Activated CD4-positive, alpha-beta memory T cell treated with anti-CD3 and anti-CD28 coated beads for 36 hours (primary cell): ENCODE measurements around the gene PARVB. TPM values are rescaled to one million over a fixed set of nuclear protein-coding genes. Genes with fewer than 3 reads are reported as not detected.
"Not testable (repeated sequence)": the region's sequence is repeated elsewhere in the genome, so short reads cannot be mapped to it uniquely, and the experiment has no call there.

Experiments used
- CTCF ChIA-PET: fragments of 350-600 bp; sonication (Branson Sonifier 250); formaldehyde crosslinking; loops from one replicate; lab custom pipeline; 2021; ENCODE audit warnings: antibody characterized with exemption, inconsistent platforms; lab: Charles Lee
- POLR2A ChIA-PET: fragments of 350-600 bp; sonication (Branson Sonifier 250); formaldehyde crosslinking; loops from one replicate; lab custom pipeline; 2021; ENCODE audit warnings: antibody characterized with exemption; lab: Charles Lee
- DNase-seq: peaks from one replicate; pipeline ENCODE4 v3.0.0-alpha.2; 2020
- H3K27ac Mint-ChIP-seq: one replicate; pipeline ENCODE4 v1.8.0; 2021; ENCODE audit warnings: mixed read lengths
- H3K27me3 Mint-ChIP-seq: one replicate; pipeline ENCODE4 v1.8.0; 2021; ENCODE audit warnings: mixed read lengths
- H3K36me3 Mint-ChIP-seq: one replicate; pipeline ENCODE4 v1.8.0; 2021; ENCODE audit warnings: mixed read lengths
- H3K4me1 Mint-ChIP-seq: one replicate; pipeline ENCODE4 v1.8.0; 2021; ENCODE audit warnings: low read depth, mixed read lengths
- H3K4me3 Mint-ChIP-seq: one replicate; pipeline ENCODE4 v1.8.0; 2021; ENCODE audit warnings: mild to moderate bottlenecking, mixed read lengths
- H3K9me3 Mint-ChIP-seq: one replicate; pipeline ENCODE4 v1.8.0; 2021; ENCODE audit warnings: mixed read lengths
- intact Hi-C: fragments of 100-400 bp; cut with micrococcal nuclease; formaldehyde crosslinking; loops from one replicate; pipeline ENCODE4 v1.15.1; 2023
- total RNA-seq, 2 experiments: library from RNA; stranded (reverse); gene quantifications; one replicate each; pipeline ENCODE4 v1.2.3, GENCODE V29; 2021

Gene PARVB
- total RNA-seq, 2 experiments from 2014 or later = 77.8 to 82.8 TPM

DNA sequence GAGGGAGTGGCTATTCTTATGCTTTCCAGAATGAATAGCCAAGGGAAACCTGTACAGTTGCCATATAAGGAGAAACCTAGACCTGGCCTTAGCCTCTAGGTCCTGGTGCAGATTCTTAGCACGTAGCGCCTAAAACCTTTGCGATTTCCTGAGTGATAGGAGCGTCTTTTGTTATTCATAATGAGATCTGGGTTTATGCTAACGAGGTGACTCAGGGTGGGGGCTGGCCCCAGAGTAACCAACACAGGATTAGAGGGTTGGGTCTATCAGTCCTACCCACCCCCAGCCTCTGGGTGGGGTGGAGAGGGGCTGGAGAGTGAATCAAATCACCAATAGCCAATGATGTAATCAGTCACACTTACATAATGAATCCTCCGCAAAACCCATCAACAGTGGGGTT is 83.2 kb downstream of the PARVB start:
- CTCF ChIA-PET = no interaction called here
- intact Hi-C loops = no loop called here
- peaks cover 5% of the 10 kb centered on the region for H3K36me3 Mint-ChIP-seq
- H3K27ac Mint-ChIP-seq = peak overlapping the region; percentile 30
- POLR2A ChIA-PET = no interaction called here
- peaks cover 7% of the 10 kb centered on the region for H3K4me1 Mint-ChIP-seq
- H3K27me3 Mint-ChIP-seq = no peaks in the 10 kb centered on the region
- DNase-seq = peak; percentile 45
- H3K4me3 Mint-ChIP-seq = no peak overlapping the region
- no peaks in the 10 kb centered on the region for H3K9me3 Mint-ChIP-seq

GRCh38 chr22:44108076-44108475 is 84.0 kb downstream of the PARVB start:
- Mint-ChIP-seq H3K9me3 (no peaks in the 10 kb centered on the region), H3K27ac (no peak overlapping the region), H3K4me1 (peaks cover 7% of the 10 kb centered on the region), H3K27me3 (no peaks in the 10 kb centered on the region), H3K4me3 (no peak overlapping the region), H3K36me3 (peaks cover 2% of the 10 kb centered on the region)
- intact Hi-C loops = no loop called here
- CTCF ChIA-PET = no interaction called here
- POLR2A ChIA-PET = no interaction called here
- no peak for DNase-seq

- Mint-ChIP-seq H3K27ac (no peak overlapping the region), H3K4me1 (peaks cover 7% of the 10 kb centered on the region), H3K36me3 (no peaks in the 10 kb centered on the region), H3K9me3 (no peaks in the 10 kb centered on the region), H3K4me3 (no peak overlapping the region), H3K27me3 (no peaks in the 10 kb centered on the region)
- POLR2A ChIA-PET = no interaction called here
- CTCF ChIA-PET = interaction anchor here (1.1 kb wide), 1 partner anchor 115 kb away, joined by 3 read pairs; no protein-coding TSS in a partner anchor
- DNase-seq = no peak
- intact Hi-C loops = no loop called here
These were observed 84.8 kb downstream of the PARVB start for GRCh38 chr22:44108806-44109385.

DNA sequence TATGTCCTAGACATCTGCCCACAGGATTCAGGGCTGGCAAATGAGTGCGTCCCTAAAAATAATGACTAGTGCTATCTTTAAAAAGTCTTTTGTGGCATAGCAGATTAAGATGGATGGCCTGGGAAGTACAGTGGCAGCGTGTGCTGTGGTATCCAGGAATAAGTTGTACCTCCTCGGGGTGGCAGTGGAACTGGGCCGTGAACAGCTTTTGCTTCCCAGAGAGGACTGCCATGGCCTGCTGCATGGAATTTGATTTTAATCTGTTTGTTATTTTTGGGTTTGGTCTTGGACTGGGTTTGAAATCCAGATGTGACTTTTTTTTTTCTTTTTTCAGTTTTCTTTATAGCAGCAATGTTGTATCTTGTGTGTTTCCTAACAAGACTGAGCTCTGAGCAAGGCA is 85.3 kb downstream of the PARVB start:
- intact Hi-C loops = no loop called here
- Mint-ChIP-seq H3K9me3 (no peaks in the 10 kb centered on the region), H3K27me3 (no peaks in the 10 kb centered on the region), H3K27ac (no peak overlapping the region), H3K4me3 (no peak overlapping the region), H3K4me1 (peaks cover 7% of the 10 kb centered on the region), H3K36me3 (no peaks in the 10 kb centered on the region)
- DNase-seq = no peak
- CTCF ChIA-PET = interaction anchor here (1.1 kb wide), 1 partner anchor 116 kb away, joined by 3 read pairs; no protein-coding TSS in a partner anchor
- POLR2A ChIA-PET = no interaction called here

- DNase-seq, CTCF ChIA-PET, H3K36me3 Mint-ChIP-seq, intact Hi-C loops, H3K4me3 Mint-ChIP-seq, H3K4me1 Mint-ChIP-seq, H3K9me3 Mint-ChIP-seq, H3K27me3 Mint-ChIP-seq, H3K27ac Mint-ChIP-seq: not testable (repeated sequence)
- POLR2A ChIA-PET = interaction anchor here (0.6 kb wide), 1 partner anchor 1101 kb away, joined by 3 read pairs; no protein-coding TSS in a partner anchor
These were observed 86.6 kb downstream of the PARVB start for GRCh38 chr22:44110656-44111055.

DNA sequence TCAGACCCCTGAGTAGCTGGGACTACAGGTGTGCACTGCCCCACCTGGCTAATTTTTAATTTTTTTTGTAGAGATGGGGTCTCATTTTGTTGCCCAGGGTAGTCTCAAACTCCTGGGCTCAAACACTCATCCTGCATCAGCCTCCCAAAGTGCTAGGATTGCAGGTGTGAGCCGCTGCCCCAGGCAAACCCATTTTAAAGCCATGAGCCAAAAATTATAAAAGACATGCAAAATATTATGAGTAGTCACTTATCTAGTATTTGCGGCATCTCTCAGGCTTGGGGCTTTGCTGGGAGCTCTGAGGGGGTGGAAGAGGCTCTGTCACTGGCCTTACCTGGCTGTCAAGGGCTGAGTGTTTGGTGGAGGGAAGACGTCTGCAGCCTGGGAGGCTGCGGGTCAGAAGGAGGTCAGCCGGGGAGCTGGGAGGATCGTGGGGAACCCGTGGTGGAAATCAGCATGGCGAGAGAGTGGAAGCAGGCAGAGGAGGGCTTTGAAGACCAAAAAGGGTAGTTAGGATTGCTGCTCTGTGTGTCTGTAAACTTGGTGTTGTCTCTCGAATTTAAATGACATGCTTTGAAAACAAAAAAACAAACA is 87.6 kb downstream of the PARVB start:
- H3K4me1 Mint-ChIP-seq = peaks cover 7% of the 10 kb centered on the region
- no peaks in the 10 kb centered on the region for H3K36me3 Mint-ChIP-seq
- intact Hi-C loops = no loop called here
- DNase-seq = no peak
- no peaks in the 10 kb centered on the region for H3K9me3 Mint-ChIP-seq
- H3K4me3 Mint-ChIP-seq = no peak overlapping the region
- CTCF ChIA-PET = no interaction called here
- no peaks in the 10 kb centered on the region for H3K27me3 Mint-ChIP-seq
- POLR2A ChIA-PET = interaction anchor here (0.6 kb wide), 1 partner anchor 24 kb away, joined by 3 read pairs; no protein-coding TSS in a partner anchor
- H3K27ac Mint-ChIP-seq = no peak overlapping the region

GRCh38 chr22:44112191-44112590 is 88.1 kb downstream of the PARVB start:
- Mint-ChIP-seq H3K27me3 (no peaks in the 10 kb centered on the region), H3K4me3 (no peak overlapping the region), H3K36me3 (no peaks in the 10 kb centered on the region), H3K4me1 (peaks cover 3% of the 10 kb centered on the region), H3K9me3 (no peaks in the 10 kb centered on the region), H3K27ac (no peak overlapping the region)
- no peak for DNase-seq
- ChIA-PET POLR2A (interaction anchor here (0.6 kb wide), 1 partner anchor 25 kb away, joined by 3 read pairs; no protein-coding TSS in a partner anchor), CTCF (no interaction called here)
- intact Hi-C loops = no loop called here

DNA sequence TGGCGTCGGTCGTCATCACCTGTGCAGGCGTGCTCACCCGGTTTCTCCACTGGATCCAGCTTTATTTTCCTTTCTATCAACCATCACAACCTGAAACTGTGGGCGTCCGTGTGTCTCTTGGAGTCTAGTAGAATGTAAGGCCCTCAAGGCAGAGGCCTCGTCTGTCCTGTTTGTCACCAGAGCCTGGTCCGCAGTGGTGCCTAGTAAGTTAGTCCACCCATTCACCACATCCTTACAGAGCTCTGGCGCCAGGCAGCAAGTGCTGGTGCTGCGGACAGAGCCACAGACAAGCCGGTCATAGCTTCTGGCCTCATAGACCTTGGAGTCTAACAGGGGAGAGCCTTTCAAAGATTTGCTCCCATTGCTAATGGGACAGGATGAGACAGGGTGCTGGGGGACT is 92.2 kb downstream of the PARVB start:
- no peaks in the 10 kb centered on the region for H3K27me3 Mint-ChIP-seq
- no peaks in the 10 kb centered on the region for H3K4me1 Mint-ChIP-seq
- DNase-seq = no peak
- peaks cover 19% of the 10 kb centered on the region for H3K36me3 Mint-ChIP-seq
- intact Hi-C loops = no loop called here
- no peaks in the 10 kb centered on the region for H3K9me3 Mint-ChIP-seq
- no peak overlapping the region for H3K4me3 Mint-ChIP-seq
- ChIA-PET CTCF (no interaction called here), POLR2A (no interaction called here)
- H3K27ac Mint-ChIP-seq = no peak overlapping the region

DNA sequence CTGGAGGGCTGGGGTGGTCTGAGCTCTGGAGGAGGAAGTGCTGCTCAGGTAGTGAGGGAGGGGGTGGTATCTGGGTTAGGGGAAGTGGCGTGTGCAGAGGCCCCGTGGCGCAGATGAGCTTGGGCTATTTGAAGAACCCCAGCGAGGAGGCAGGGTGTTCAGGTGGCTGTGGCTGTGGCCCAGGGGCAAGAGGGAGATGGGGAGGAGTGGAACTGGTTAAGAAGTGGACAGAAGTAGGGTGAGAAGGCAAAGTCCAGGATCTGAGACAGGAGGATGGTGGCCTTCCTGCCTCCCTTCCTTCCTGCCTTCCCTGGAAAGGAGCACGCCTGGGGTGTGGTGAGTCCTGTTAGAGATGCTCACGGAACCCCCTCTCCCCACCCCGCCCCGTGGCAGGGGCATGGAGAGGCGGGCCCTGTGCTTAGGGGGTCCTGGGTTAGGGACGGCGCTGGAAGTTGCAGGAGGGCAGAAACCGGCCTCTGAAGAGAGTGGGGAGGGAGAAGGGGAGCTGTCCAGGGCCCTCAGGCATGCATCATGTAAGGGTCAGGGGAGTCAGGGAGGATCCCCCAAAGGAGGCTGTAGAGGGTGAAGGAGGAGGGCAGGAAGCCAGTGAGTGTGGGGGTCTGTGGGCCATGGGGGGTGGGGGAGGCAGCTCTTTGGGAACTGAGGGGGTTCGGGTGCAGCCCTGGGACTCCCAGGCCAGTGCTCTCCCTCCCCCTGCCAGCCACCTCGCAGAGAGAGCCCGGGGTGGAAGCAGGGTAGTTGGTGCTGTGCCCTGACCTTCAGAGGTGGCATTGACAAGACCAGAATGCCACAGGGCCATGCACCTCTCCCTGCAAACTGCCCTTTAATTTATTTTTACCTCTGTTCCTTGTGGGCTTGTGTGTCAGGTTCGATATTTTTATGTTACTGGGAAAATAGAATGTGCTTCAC is 92.9 kb downstream of the PARVB start:
- DNase-seq = no peak
- Mint-ChIP-seq H3K9me3 (no peaks in the 10 kb centered on the region), H3K27me3 (no peaks in the 10 kb centered on the region), H3K27ac (no peak overlapping the region), H3K4me3 (no peak overlapping the region), H3K4me1 (no peaks in the 10 kb centered on the region), H3K36me3 (peaks cover 23% of the 10 kb centered on the region)
- intact Hi-C loops = no loop called here
- POLR2A ChIA-PET = no interaction called here
- CTCF ChIA-PET = no interaction called here

GRCh38 chr22:44117746-44118145 is 93.6 kb downstream of the PARVB start:
- ChIA-PET POLR2A (no interaction called here), CTCF (no interaction called here)
- Mint-ChIP-seq H3K27me3 (no peaks in the 10 kb centered on the region), H3K4me1 (no peaks in the 10 kb centered on the region), H3K27ac (no peak overlapping the region), H3K4me3 (no peak overlapping the region), H3K36me3 (peaks cover 23% of the 10 kb centered on the region), H3K9me3 (no peaks in the 10 kb centered on the region)
- intact Hi-C loops = no loop called here
- DNase-seq = no peak

- H3K4me3 Mint-ChIP-seq = no peak overlapping the region
- H3K4me1 Mint-ChIP-seq = no peaks in the 10 kb centered on the region
- intact Hi-C loops = no loop called here
- H3K9me3 Mint-ChIP-seq = no peaks in the 10 kb centered on the region
- DNase-seq = no peak
- peaks cover 26% of the 10 kb centered on the region for H3K36me3 Mint-ChIP-seq
- no peaks in the 10 kb centered on the region for H3K27me3 Mint-ChIP-seq
- POLR2A ChIA-PET = interaction anchor here (0.6 kb wide), 1 partner anchor 120 kb away, joined by 3 read pairs; no protein-coding TSS in a partner anchor
- CTCF ChIA-PET = interaction anchor here (0.6 kb wide), 1 partner anchor 62 kb away, joined by 3 read pairs; no protein-coding TSS in a partner anchor
- no peak overlapping the region for H3K27ac Mint-ChIP-seq
These were observed 94.7 kb downstream of the PARVB start for GRCh38 chr22:44118645-44119315.
